B cell (primary cell): ENCODE results near the gene STXBP6. TPM values are rescaled to one million over a fixed set of nuclear protein-coding genes. Genes with fewer than 3 reads are reported as not detected.

Source experiments
- ATAC-seq: fragments of 200-7000 bp; cut with Tn5 transposase; one replicate; pipeline ENCODE4 v1.10.0; 2021; ENCODE audit warnings: low read depth, mild to moderate bottlenecking, moderate number of reproducible peaks, moderate library complexity
- CTCF ChIA-PET: fragments of 350-600 bp; sonication (Branson Sonifier 250); formaldehyde crosslinking; loops from one replicate; lab custom pipeline; 2021; ENCODE audit warnings: antibody characterized with exemption, inconsistent platforms; lab: Charles Lee
- POLR2A ChIA-PET: fragments of 350-600 bp; sonication (Branson Sonifier 250); formaldehyde crosslinking; loops from one replicate; lab custom pipeline; 2021; ENCODE audit warnings: antibody characterized with exemption; lab: Charles Lee
- DNase-seq: peaks from one replicate; pipeline ENCODE4 v3.0.0; 2013
- H2AFZ ChIP-seq: 2 replicates; pipeline ENCODE4 v1.6.1; 2012; ENCODE audit warnings: mild to moderate bottlenecking, low read depth, low read length; ENCODE audit not compliant: insufficient read depth, poor library complexity, severe bottlenecking
- H3K27ac ChIP-seq, 2 donors: 1 replicate in 1 of 2; 2 replicates in 1 of 2; pipeline ENCODE4 v1.5.1; 2012 to 2013; ENCODE audit warnings: low read length in 2 of 2, mild to moderate bottlenecking in 2 of 2, moderate library complexity in 1 of 2
- H3K27me3 ChIP-seq, 4 experiments: fragments of 200-600 bp in 1 of 4; sonication (generic) in 1 of 4; replicated peaks in 1 of 4; 1 replicate in 2 of 4; 2 replicates in 2 of 4; pipeline versions ENCODE4 v1.6.1 to v1.7.0; 2013 to 2016; ENCODE audit warnings: low read length in 3 of 4, mild to moderate bottlenecking in 2 of 4, mixed read lengths in 1 of 4, moderate library complexity in 1 of 4; ENCODE audit not compliant: insufficient read depth in 4 of 4, control insufficient read depth in 3 of 4; ENCODE audit errors: control extremely low read depth in 1 of 4
- H3K36me3 ChIP-seq, 2 experiments: replicated peaks in 1 of 2; 1 replicate in 1 of 2; 2 replicates in 1 of 2; pipeline versions ENCODE4 v1.6.1 to v1.7.1; 2013; ENCODE audit warnings: low read length in 1 of 2; ENCODE audit not compliant: insufficient read depth in 2 of 2, control insufficient read depth in 1 of 2; ENCODE audit errors: control extremely low read depth in 1 of 2, extremely low read depth in 1 of 2
- H3K4me1 ChIP-seq, 2 donors: fragments of 200-600 bp in 1 of 2; sonication (generic) in 1 of 2; 1 replicate in 1 of 2; 2 replicates in 1 of 2; pipeline versions ENCODE4 v1.5.1 to v1.6.1; 2013 to 2017; ENCODE audit warnings: low read length in 2 of 2; ENCODE audit not compliant: control insufficient read depth in 2 of 2, insufficient read depth in 2 of 2
- H3K4me2 ChIP-seq: replicated peaks from 2 replicates; pipeline ENCODE3; 2012; ENCODE audit warnings: mild to moderate bottlenecking, low read depth, low read length; ENCODE audit not compliant: poor library complexity, severe bottlenecking
- H3K4me3 ChIP-seq, 5 experiments: fragments of 200-600 bp in 1 of 5; sonication (generic) in 1 of 5; 1 replicate in 3 of 5; 2 replicates in 2 of 5; pipeline versions ENCODE4 v1.5.1 to v1.7.0; 2011 to 2016; ENCODE audit warnings: low read length in 4 of 5, mild to moderate bottlenecking in 4 of 5, low read depth in 2 of 5, control low read depth in 1 of 5, moderate library complexity in 1 of 5; ENCODE audit not compliant: insufficient read depth in 1 of 5; ENCODE audit errors: control extremely low read depth in 1 of 5, extremely low read depth in 1 of 5
- H3K79me2 ChIP-seq: fragments of 200-600 bp; sonication (generic); one replicate; pipeline ENCODE4 v1.6.0; 2016; ENCODE audit warnings: low read length; ENCODE audit not compliant: control insufficient read depth, insufficient read depth
- H3K9ac ChIP-seq: fragments of 200-600 bp; sonication (generic); 2 replicates; pipeline ENCODE4 v1.6.1; 2017; ENCODE audit warnings: mild to moderate bottlenecking, low read length, moderate library complexity
- H3K9me3 ChIP-seq, 3 donors: one replicate each; pipeline versions ENCODE4 v1.6.1 to v1.7.1; 2013; ENCODE audit warnings: low read length in 2 of 3; ENCODE audit not compliant: control insufficient read depth in 2 of 3, insufficient read depth in 1 of 3; ENCODE audit errors: control extremely low read depth in 1 of 3
- H4K20me1 ChIP-seq: 2 replicates; pipeline ENCODE4 v1.6.0; 2012; ENCODE audit warnings: mild to moderate bottlenecking, low read length; ENCODE audit not compliant: insufficient read depth, control insufficient read depth, poor library complexity, severe bottlenecking
- H3K27ac Mint-ChIP-seq: one replicate; pipeline ENCODE4 v1.8.0; 2021; ENCODE audit warnings: mixed read lengths
- H3K27me3 Mint-ChIP-seq: one replicate; pipeline ENCODE4 v1.8.0; 2021; ENCODE audit warnings: mixed read lengths
- H3K4me1 Mint-ChIP-seq: one replicate; pipeline ENCODE4 v1.8.0; 2021; ENCODE audit warnings: mixed read lengths
- H3K4me3 Mint-ChIP-seq: one replicate; pipeline ENCODE4 v1.8.0; 2021; ENCODE audit warnings: mixed read lengths
- H3K9me3 Mint-ChIP-seq: one replicate; pipeline ENCODE4 v1.8.0; 2022; ENCODE audit warnings: mixed read lengths; ENCODE audit not compliant: insufficient read depth
- CTCF ChIP-seq: fragments of 200-600 bp; IDR thresholded peaks from one replicate; pipeline ENCODE4 v1.8.0; 2022; ENCODE audit warnings: antibody characterized with exemption, mild to moderate bottlenecking
- EZH2 ChIP-seq: IDR thresholded peaks from 2 replicates; pipeline ENCODE4 v1.6.1; 2012; ENCODE audit warnings: borderline replicate concordance, low read depth, mild to moderate bottlenecking, moderate library complexity, low read length; ENCODE audit not compliant: insufficient read depth, poor library complexity, severe bottlenecking
- WGBS: methylation state at CpG from one replicate; pipeline ENCODE4 v1.1.5; 2013; ENCODE audit warnings: missing lambda C conversion rate; ENCODE audit not compliant: insufficient coverage; 5-methylcytosine and 5-hydroxymethylcytosine counted together
- intact Hi-C: fragments of 100-400 bp; cut with micrococcal nuclease; formaldehyde crosslinking; loops from one replicate; pipeline ENCODE4 v1.10.0; 2022
- polyA plus RNA-seq: library from polyadenylated mRNA; depleted of rRNA; stranded (reverse); fragments of >200 nt; gene quantifications from 2 replicates; pipeline ENCODE4 v1.2.3, GENCODE V29; 2012
- total RNA-seq, 2 donors: library from RNA; stranded (reverse); fragments of 120-200 nt in 1 of 2; gene quantifications; 1 replicate in 1 of 2; 2 replicates in 1 of 2; pipeline versions ENCODE4 v1.2.3 to v1.2.4, GENCODE V29; 2013 to 2022

STXBP6 gene
- total and polyA plus RNA-seq, 2 donors (not counting 1 experiment from before 2014, with no cell fraction given): 0.01 TPM; not detected in 1

- no peak overlapping the region for H3K27ac ChIP-seq
- POLR2A ChIA-PET: no interaction called here
- H3K4me2 ChIP-seq: no peak overlapping the region
- no peak for TF ChIP-seq EZH2
- no peak for TF ChIP-seq CTCF
- peaks cover 11% of the 10 kb centered on the region for H3K27me3 Mint-ChIP-seq
- no peaks in the 10 kb centered on the region for H4K20me1 ChIP-seq
- WGBS: no CpG with 5 or more reads among the region's 3 CpGs
- no peak overlapping the region for H3K4me3 ChIP-seq
- intact Hi-C loops: no loop called here
- H3K36me3 ChIP-seq: no peaks in the 10 kb centered on the region
- DNase-seq (no peak), ATAC-seq (no peak)
- no peaks in the 10 kb centered on the region for H3K9me3 Mint-ChIP-seq
- H3K9me3 ChIP-seq: peaks cover 0 to 1% (median 0%) of the 10 kb centered on the region in 3 donors
- no peak overlapping the region for H3K4me3 Mint-ChIP-seq
- no peak overlapping the region for H2AFZ ChIP-seq
- H3K79me2 ChIP-seq: no peaks in the 10 kb centered on the region
- H3K27me3 ChIP-seq: peaks cover 0 to 3% (median 0%) of the 10 kb centered on the region in 4 experiments
- no peaks in the 10 kb centered on the region for H3K4me1 ChIP-seq
- no peak overlapping the region for H3K27ac Mint-ChIP-seq
- H3K4me1 Mint-ChIP-seq: no peaks in the 10 kb centered on the region
- H3K9ac ChIP-seq: no peak overlapping the region
- CTCF ChIA-PET: no interaction called here
Observed at GRCh38 chr14:24839617-24840203, 210.2 kb downstream of the STXBP6 start.

GRCh38 chr14:24838945-24839616, 210.9 kb downstream of the STXBP6 start:
- no peak overlapping the region for H2AFZ ChIP-seq
- H3K27me3 Mint-ChIP-seq: peaks cover 11% of the 10 kb centered on the region
- H4K20me1 ChIP-seq: no peaks in the 10 kb centered on the region
- no peak overlapping the region for H3K4me3 Mint-ChIP-seq
- H3K27me3 ChIP-seq: peaks cover 0 to 3% (median 0%) of the 10 kb centered on the region in 4 experiments
- H3K4me2 ChIP-seq: no peak overlapping the region
- ATAC-seq (no peak), DNase-seq (no peak)
- H3K4me1 Mint-ChIP-seq: no peaks in the 10 kb centered on the region
- no CpG with 5 or more reads among the region's 4 CpGs for whole genome bisulfite sequencing
- no peaks in the 10 kb centered on the region for H3K36me3 ChIP-seq
- intact Hi-C loops: no loop called here
- ChIA-PET POLR2A (no interaction called here), CTCF (no interaction called here)
- H3K27ac ChIP-seq: no peak overlapping the region
- H3K4me1 ChIP-seq: no peaks in the 10 kb centered on the region
- H3K9me3 Mint-ChIP-seq: no peaks in the 10 kb centered on the region
- peaks cover 0 to 1% (median 0%) of the 10 kb centered on the region in 3 donors for H3K9me3 ChIP-seq
- H3K4me3 ChIP-seq: no peak overlapping the region
- no peak overlapping the region for H3K9ac ChIP-seq
- TF ChIP-seq EZH2: no peak
- no peaks in the 10 kb centered on the region for H3K79me2 ChIP-seq
- no peak overlapping the region for H3K27ac Mint-ChIP-seq
